ENCODE measurements around the gene WDR45B. TPM values are rescaled to one million over a fixed set of nuclear protein-coding genes. Genes with fewer than 3 reads are reported as not detected.

The WDR45B gene
- polyA plus RNA-seq, 1 experiment = 141 TPM

DNA sequence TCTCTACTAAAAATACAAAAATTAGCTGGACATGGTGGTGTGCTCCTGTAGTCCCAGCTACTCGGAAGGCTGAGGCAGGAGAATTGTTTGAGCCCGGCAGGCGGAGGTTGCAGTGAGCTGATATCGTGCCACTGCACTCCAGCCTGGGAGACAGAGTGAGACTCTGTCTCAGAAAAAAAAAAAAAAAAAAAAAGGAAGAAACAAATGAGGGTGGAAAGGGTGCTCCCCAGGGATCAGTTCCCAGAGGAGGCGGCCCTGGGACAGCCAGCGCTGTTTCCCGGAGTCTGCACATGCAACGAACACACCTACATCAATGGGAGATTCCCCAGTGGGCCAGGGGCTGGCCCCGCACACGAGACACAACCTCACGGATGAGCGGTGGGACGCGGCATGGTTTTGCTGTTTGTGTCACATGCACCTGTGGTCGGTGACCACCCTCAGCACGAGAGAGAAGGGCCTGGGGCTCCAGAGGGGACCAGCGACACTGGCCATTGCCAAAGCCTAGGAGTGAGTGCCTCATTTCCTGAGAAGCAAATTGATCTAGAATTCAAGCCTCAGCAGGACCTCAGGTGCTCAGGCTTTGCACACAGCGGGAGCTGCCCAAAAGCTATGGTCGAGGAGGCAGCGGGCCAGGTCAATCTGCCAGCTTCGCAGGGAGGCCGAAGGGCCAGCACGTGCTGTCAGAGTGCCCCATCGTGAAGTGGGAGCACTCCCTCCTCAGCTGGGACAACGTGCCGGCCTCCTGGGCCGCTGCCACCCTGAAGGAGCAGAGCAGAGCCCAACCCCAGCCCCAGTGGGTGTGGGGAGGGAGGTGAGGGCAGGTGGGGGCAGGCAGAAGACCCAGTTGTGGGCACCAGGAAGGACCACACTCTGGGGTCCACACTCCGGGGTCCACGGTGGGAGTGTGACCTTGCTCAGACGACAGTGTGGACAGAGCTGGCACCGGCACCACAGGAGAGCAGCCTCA is 13.8 kb upstream of the WDR45B start:
- no peak for TF ChIP-seq CTCF (IDR thresholded peaks at IDR 0.05; ENCODE audit: insufficient read depth, low read depth, low read length)
- CTCF ChIA-PET = no interaction called here

DNA sequence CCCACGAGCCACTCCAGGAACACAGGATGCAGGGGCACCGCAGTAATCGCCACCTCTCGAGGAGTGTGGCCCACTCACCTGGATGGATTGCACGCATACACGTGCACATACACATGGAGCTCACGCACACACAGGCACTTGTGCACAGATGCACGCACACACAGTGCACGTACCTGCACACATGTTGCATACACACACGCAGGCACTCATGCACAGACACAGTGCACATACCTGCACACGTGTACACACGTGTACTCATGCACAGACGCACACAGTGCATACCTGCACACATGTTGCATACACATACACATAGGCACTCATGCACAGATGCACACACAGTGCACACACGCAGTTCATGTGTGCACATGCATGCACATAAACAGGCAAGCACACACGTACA is 11.6 kb upstream of the WDR45B start:
- ChIA-PET POLR2A (no interaction called here), CTCF (interaction anchor here (1.0 kb wide), 1 partner anchor 9 kb away, joined by 3 read pairs; no protein-coding TSS in a partner anchor)
- Histone ChIP-seq H3K27me3 (ENCODE audit: control insufficient read depth, insufficient read depth, low read length) (no peaks in the 10 kb centered on the region), H3K4me3 (ENCODE audit: low read depth, low read length) (no peak overlapping the region), H3K36me3 (ENCODE audit: control insufficient read depth, insufficient read depth, low read length) (0 out of 2 replicates have a peak, but pooled peaks cover 2% of the 10 kb centered on the region)
- no peak for TF ChIP-seq CTCF (IDR thresholded peaks at IDR 0.05; ENCODE audit: insufficient read depth, low read depth, low read length)
- DNase-seq (ENCODE audit: low read depth) = no peak

More for the DNA sequence above, 13.8 kb upstream of the WDR45B start:
- DNase-seq (ENCODE audit: low read depth) = no peak
- 0 out of 2 replicates have a peak, but pooled peaks cover 2% of the 10 kb centered on the region for H3K36me3 ChIP-seq (ENCODE audit: control insufficient read depth, insufficient read depth, low read length)
- POLR2A ChIA-PET = no interaction called here
- H3K4me3 ChIP-seq (ENCODE audit: low read depth, low read length) = no peak overlapping the region
- no peaks in the 10 kb centered on the region for H3K27me3 ChIP-seq (ENCODE audit: control insufficient read depth, insufficient read depth, low read length)

GRCh38 chr17:82658796-82659452 is 10.7 kb upstream of the WDR45B start:
- ChIA-PET POLR2A (no interaction called here), CTCF (interaction anchor here (1.0 to 1.3 kb wide), 2 partner anchors 9 to 10 kb away, joined by 3 to 4 read pairs; no protein-coding TSS in a partner anchor)
- Histone ChIP-seq H3K36me3 (ENCODE audit: control insufficient read depth, insufficient read depth, low read length) (0 out of 2 replicates have a peak, but pooled peaks cover 2% of the 10 kb centered on the region), H3K4me3 (ENCODE audit: low read depth, low read length) (no peak overlapping the region), H3K27me3 (ENCODE audit: control insufficient read depth, insufficient read depth, low read length) (no peaks in the 10 kb centered on the region)
- TF ChIP-seq CTCF (IDR thresholded peaks at IDR 0.05; ENCODE audit: insufficient read depth, low read depth, low read length) = no peak
- DNase-seq (ENCODE audit: low read depth) = no peak

DNA sequence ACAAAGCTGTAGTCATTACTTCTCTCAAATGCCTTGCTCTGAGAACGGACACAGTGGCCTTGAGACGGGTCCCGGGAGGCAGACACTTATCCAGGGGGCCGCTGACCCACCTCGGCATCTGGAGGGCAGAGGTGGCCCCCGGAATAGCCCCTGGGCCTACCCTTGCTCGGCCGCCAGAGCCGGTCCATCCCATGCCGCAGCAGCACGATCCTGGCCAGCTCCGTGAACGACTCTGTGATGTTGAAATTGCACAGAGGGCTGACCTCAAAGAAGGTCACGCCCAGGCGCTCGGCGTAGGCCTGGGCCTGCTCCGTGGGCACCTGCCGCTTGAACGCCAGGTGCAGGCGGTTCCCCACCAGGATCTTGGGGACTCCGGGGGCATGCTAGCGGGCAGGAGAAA is 10.1 kb upstream of the WDR45B start:
- ChIA-PET POLR2A (no interaction called here), CTCF (interaction anchor here (1.3 kb wide), 1 partner anchor 9 kb away, joined by 4 read pairs; no protein-coding TSS in a partner anchor)
- TF ChIP-seq CTCF (IDR thresholded peaks at IDR 0.05; ENCODE audit: insufficient read depth, low read depth, low read length) = no peak
- H3K27me3 ChIP-seq (ENCODE audit: control insufficient read depth, insufficient read depth, low read length) = no peaks in the 10 kb centered on the region
- H3K36me3 ChIP-seq (ENCODE audit: control insufficient read depth, insufficient read depth, low read length) = 0 out of 2 replicates have a peak, but pooled peaks cover 2% of the 10 kb centered on the region
- H3K4me3 ChIP-seq (ENCODE audit: low read depth, low read length) = no peak overlapping the region
- no peak for DNase-seq (ENCODE audit: low read depth)

- Histone ChIP-seq H3K4me3 (ENCODE audit: low read depth, low read length) (no peak overlapping the region), H3K27me3 (ENCODE audit: control insufficient read depth, insufficient read depth, low read length) (no peaks in the 10 kb centered on the region), H3K36me3 (ENCODE audit: control insufficient read depth, insufficient read depth, low read length) (0 out of 2 replicates have a peak, but pooled peaks cover 2% of the 10 kb centered on the region)
- no peak for TF ChIP-seq CTCF (IDR thresholded peaks at IDR 0.05; ENCODE audit: insufficient read depth, low read depth, low read length)
- POLR2A ChIA-PET = no interaction called here
- CTCF ChIA-PET = interaction anchor here (1.3 kb wide), 1 partner anchor 10 kb away, joined by 4 read pairs; no protein-coding TSS in a partner anchor
- DNase-seq (ENCODE audit: low read depth) = no peak
Measured at GRCh38 chr17:82657926-82658325, 9.7 kb upstream of the WDR45B start.

All from BJ (cell line).